Astrocyte (in vitro differentiated cells and primary cell): ENCODE measurements around the gene TMA16.

Experiments used
- CTCF ChIP-seq: IDR thresholded peaks from 2 replicates; pipeline ENCODE4 v1.5.1; 2011; ENCODE audit warnings: low read depth, mild to moderate bottlenecking, inconsistent platforms, low read length, moderate library complexity; ENCODE audit not compliant: insufficient read depth
- EZH2 ChIP-seq: IDR thresholded peaks from 2 replicates; pipeline ENCODE4 v1.6.1; 2012; ENCODE audit warnings: mild to moderate bottlenecking, low read length, inconsistent platforms; ENCODE audit not compliant: insufficient read depth

GRCh38 chr4:163462556-163462955 is 31.9 kb upstream of the TMA16 start:
- TF ChIP-seq CTCF = no peak
- TF ChIP-seq EZH2 = no peak
